GM12873 (cell line): ENCODE results near the gene TIAL1.

Experiments used
- CTCF ChIP-seq: IDR thresholded peaks from 2 replicates; pipeline ENCODE4 v1.5.1; 2012; ENCODE audit warnings: low read depth, mild to moderate bottlenecking, moderate library complexity, low read length, control low read depth; ENCODE audit not compliant: insufficient read depth; ENCODE audit errors: missing control alignments

TIAL1 gene

DNA sequence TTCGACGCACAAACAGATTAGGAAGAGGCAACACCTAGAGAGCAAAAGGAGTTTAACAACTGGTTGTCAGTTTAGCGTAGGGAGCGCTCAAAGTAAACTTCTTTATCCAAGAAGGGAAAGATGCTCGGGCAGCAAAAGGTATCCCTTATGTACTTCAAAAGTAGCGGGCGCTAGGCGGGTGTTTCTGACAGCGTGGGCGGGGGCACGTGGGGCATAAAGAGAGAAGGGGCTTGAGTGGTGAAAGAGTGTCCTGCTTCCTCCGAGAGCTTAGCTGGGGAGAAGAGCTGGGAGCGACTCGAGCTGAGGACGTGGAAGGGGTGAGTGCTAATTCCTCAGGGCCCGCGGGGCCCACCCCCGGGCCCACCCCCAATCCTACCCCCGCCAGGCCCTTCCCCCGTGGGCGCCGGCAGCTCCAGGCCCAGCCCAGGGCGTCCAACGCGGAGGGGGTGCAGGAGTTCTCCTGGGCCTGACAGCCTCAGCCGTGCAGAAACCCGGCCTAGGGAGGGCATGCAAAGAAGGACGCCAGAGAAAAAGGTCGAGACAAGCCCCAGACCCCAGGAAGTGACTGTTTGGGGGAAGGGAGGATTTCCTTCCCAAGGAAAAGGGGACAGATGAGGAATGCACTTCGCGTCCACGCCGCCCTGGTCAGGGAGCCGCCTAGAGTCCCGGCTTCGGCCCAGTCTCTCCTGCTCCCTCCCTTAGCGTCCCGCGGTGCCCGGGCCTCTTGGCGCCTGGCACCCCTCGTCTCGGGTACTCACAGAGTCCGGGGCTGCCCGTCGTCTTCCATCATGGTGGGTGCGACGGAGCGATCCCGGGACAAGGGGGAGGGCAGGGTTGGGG lies 868 bp downstream of the TIAL1 start:
- TF ChIP-seq CTCF = no peak

- TF ChIP-seq CTCF = no peak
Measured at GRCh38 chr10:119595134-119595675, 1.6 kb downstream of the TIAL1 start.

DNA sequence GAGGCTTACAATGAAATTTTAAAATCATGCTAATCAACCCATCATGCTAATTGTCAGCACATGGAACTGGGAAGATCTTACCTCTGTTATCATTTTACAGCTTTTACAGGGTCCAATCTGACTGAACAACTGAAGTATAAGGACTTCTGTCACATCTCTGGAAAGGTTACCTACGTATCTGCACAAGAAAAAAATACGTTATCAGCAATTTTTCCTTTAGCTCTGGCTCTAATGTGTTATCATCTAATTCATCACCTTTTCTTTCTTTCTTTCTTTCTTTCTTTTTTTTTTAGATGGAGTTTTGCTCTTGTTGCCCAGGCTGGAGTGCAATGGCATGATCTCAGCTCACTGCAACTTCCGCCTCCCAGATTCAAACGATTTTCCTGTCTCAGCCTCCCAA lies 8.7 kb downstream of the TIAL1 start:
- TF ChIP-seq CTCF = no peak

DNA sequence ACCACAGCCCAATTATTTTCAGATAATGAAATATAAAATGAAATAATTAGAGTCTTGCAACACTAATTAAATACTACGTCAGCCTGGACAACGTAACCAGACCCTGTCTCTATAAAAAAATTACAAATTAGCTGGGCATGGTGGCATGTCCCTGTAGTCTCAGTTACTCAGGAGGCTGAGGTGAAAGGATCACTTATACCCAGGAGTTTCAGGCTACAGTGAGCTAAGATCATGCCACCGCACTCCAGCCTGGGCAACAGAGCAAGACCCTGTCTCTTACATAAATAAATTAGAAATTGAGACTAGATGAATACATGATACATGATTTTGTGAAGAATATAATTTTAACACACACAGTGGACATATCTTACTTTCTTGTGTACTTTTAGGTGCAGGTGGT lies 18.4 kb downstream of the TIAL1 start:
- no peak for TF ChIP-seq CTCF

DNA sequence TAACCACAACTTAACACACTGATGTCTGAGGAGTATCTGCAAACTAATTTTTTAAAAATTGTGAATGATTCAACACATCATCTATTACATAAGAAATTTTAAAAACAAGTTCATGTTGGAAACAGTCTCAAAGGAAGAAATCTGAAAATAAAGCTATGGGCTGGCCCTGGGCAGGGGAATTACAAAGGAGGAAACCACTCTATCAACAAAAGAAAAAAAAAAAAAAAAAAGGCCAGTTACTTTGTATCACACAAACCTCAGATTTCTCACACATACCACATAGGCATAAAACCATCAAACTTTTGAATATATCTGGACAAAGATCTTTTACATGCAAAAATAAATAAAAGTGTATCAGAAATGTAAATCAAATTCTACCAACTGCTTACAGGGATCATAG lies 20.8 kb downstream of the TIAL1 start:
- no peak for TF ChIP-seq CTCF

- no peak for TF ChIP-seq CTCF
Measured at GRCh38 chr10:119575506-119575905, 21.3 kb downstream of the TIAL1 start.

DNA sequence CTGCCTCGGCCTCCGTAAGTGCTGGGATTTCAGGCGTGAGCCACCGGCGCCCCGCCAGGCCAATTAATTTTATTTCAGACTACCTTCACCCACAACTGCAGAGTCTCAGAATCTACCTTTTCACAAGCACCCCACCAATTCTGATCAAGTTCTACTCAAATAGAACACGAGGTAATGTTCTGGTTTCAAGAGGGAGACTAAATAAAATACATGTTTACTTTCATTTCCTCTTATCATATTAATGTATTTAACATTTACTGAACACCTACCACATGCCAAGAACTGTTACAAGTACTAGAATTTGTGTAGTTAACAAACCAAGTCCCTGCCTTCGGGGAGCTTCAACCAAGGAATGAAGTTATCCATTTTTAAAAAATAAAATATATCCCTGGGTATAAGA lies 28.8 kb downstream of the TIAL1 start:
- TF ChIP-seq CTCF = no peak
